DMS79 (cell line): Measurements from ENCODE around the gene FHIT.
A peak's percentile ranks its signal among the peaks of the same experiment; 100 is the strongest.

ENCODE experiments used
- DNase-seq: peaks from one replicate; lab custom pipeline; 2025; lab: John Stamatoyannopoulos, UW

The FHIT gene

GRCh38 chr3:60102154-60102553 lies 1149.1 kb downstream of the FHIT start:
- no peak for DNase-seq

GRCh38 chr3:60101621-60102020 lies 1149.6 kb downstream of the FHIT start:
- DNase-seq, result no peak

- no peak for DNase-seq
These were observed 1154.8 kb downstream of the FHIT start for GRCh38 chr3:60096403-60096802.

DNA sequence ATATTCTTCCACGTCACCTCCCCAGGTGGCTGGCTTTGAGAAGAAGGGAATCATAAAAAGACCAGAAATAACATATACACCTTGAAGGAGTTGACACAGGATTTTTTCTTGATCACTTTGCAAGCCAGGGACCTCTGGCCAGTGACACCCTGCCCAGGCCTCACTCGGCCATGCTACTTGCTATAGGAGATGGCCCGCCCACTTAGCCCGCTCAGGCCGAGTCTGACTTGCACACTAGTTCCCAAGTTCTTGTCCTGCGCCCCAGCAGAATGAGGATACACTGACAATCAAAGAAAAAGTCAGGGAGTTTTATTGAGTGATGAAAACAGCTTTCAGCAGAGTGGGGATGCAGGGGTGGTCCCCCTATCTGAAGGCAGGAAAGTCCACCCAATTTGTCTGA lies 1155.3 kb downstream of the FHIT start:
- no peak for DNase-seq

DNA sequence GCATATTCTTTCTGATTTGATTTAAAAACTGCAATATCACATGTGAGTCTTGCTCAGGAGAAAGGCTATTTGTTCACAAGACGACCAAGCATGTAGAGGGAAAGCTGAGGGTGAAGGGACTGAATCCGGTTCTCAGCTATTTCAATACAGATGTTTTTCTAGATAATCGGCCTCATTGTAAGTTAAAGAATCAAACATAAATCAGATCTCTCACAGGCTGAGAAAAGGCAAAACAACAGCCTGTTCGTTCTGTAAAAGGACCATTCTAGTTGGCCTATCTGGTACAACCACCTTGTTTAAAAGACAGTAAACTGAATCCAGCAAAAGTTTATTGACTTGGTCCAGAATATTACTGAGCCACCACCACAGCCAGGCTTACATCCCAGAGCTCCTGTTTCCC lies 1155.7 kb downstream of the FHIT start:
- no peak for DNase-seq

- no peak for DNase-seq
These were observed 1156.8 kb downstream of the FHIT start for GRCh38 chr3:60094392-60094947.

GRCh38 chr3:60090548-60090947 lies 1160.7 kb downstream of the FHIT start:
- no peak for DNase-seq

- no peak for DNase-seq
These were observed 1164.4 kb downstream of the FHIT start for GRCh38 chr3:60086811-60087210.

- DNase-seq, result no peak
These were observed 1165.6 kb downstream of the FHIT start for GRCh38 chr3:60085649-60086048.

- DNase-seq, result no peak
These were observed 1169.7 kb downstream of the FHIT start for GRCh38 chr3:60081381-60082095.

GRCh38 chr3:60080648-60081047 lies 1170.6 kb downstream of the FHIT start:
- DNase-seq, result no peak

- no peak for DNase-seq
These were observed 1172.2 kb downstream of the FHIT start for GRCh38 chr3:60079076-60079475.

DNA sequence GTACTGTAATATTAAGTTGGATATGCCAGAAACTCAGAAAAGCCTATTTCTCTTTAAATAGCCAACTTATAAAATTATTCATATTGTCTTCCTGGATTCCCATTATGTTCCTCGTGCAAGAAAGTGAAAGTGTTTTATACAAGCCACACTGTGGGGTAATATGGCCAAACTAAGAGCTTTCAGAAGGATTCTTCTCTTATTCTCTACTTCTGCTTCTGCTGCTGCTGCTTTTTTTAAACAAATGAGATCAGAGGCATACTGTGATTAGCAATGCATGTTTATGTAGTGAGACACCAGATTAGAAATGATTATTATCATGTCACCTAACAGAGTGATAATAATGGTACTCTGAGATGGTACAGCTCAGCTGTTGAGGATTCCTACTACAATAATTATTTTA lies 1174.9 kb downstream of the FHIT start:
- no peak for DNase-seq

- no peak for DNase-seq
These were observed 1177.3 kb downstream of the FHIT start for GRCh38 chr3:60073942-60074341.

DNA sequence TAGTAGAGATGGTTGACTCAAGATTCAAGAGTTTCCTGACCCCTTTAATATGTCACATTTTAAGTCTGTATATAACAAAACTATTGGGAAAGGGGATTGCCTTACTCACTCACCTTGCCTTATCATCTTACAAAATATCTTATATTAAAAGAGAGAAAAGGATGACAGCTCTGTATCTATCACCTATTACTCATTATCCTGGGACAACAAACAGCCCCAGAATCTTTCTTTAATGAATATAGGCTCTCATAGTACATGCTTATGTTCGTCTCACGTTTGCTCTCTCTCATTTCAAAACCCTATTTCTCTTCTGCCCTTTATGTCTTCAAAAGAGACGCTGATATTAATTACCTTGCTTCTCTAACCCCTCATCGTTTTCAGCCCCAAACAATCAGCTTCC lies 1178.0 kb downstream of the FHIT start:
- DNase-seq, result no peak

- no peak for DNase-seq
These were observed 1180.9 kb downstream of the FHIT start for GRCh38 chr3:60070366-60070765.

GRCh38 chr3:60065227-60065868 lies 1185.9 kb downstream of the FHIT start:
- no peak for DNase-seq

- DNase-seq, result no peak
These were observed 1186.8 kb downstream of the FHIT start for GRCh38 chr3:60064210-60065178.

GRCh38 chr3:60056404-60056803 lies 1194.8 kb downstream of the FHIT start:
- no peak for DNase-seq

DNA sequence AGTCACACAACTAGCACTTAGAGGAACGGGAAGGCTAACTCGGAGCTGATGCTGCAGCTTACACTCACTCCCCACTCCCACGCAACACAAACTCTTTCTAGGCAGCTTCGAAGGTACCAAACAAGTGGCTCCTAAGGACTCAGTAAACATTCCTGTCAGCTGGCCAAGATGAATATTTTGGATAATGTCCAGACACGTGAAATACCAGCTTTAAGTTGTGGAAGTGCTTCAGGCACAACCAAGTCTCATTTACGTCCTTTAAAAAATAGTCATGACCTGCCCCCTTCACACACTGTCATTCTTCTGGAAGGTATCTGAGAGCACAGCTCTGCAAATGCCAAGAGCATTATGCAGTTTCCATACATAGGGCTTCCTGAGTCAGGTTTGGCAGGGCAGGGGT lies 1195.5 kb downstream of the FHIT start:
- DNase-seq, result peak; percentile 5

DNA sequence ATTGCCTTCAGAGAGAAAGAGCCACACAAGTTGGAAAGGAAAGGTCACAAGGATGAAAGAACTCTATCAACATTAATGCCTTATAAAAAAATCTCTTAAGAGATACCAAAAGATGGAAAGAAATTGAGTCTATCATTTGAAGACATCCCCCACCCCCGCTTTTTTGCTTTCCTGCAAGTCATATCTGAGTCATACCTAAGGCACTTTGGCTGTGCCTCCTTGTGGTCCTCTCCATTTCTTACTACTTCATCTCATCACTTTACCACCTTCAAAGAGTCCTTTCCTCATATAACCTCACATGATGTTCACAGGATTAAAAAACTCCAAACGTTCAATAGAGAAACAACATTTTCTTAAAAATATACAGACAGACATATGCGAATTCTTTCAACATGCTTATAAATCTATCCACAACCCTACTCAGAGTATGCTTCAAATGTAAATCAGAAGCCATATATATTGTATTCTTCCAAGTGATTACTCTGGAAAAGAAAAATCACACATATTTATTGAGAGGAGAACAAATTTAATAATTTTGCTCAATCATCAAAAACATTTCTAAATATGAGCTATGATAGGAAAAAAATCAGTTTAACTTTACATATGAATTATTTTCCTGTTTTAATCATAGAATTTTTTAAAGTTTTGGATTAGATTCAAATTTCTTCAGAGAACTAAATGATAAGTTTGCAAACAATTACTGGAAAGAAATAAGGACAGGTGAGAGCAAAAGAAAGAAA lies 1197.6 kb downstream of the FHIT start:
- DNase-seq, result no peak

DNA sequence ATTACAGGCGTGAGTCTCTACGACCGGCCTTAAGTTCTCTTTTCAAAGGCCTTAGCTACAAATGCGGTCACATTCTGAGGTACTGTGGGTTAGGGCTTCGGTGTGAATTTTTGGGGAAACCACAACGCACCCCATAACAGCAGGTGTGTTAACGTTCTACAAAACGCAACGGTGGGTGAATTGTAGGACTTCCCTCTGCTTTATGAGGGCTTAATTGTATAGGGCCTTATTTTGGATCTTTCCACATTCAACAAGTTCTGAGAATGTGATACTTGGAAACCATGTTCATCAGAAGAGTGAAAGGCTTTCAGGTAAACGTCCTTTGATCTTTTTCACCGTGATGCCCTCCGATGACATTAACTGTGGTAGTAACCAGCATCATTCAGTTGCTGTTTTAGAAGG lies 1202.8 kb downstream of the FHIT start:
- DNase-seq, result no peak
